ENCODE results near the gene APOBEC2. TPM values are rescaled to one million over a fixed set of nuclear protein-coding genes. Genes with fewer than 3 reads are reported as not detected.

APOBEC2 gene
- total RNA-seq, 1 donor from 2014 or later = not detected

- Mint-ChIP-seq H3K4me1 (peaks cover 28% of the 10 kb centered on the region), H3K9me3 (no peaks in the 10 kb centered on the region), H3K27ac (peak within 1 kb of the TSS; percentile 98), H3K36me3 (no peaks in the 10 kb centered on the region), H3K4me3 (peak within 1 kb of the TSS; percentile 93), H3K27me3 (ENCODE audit: insufficient read depth, low read depth) (no peaks in the 10 kb centered on the region)
- no peak for TF ChIP-seq EZH2phosphoT487 (IDR thresholded peaks at IDR 0.05)
- TF ChIP-seq EZH2 (IDR thresholded peaks at IDR 0.05) = no peak
- no peak for TF ChIP-seq CTCF (IDR thresholded peaks at IDR 0.05)
- Histone ChIP-seq H3K4me2 (peak within 1 kb of the TSS; percentile 92), H3K4me1 (peaks cover 37% of the 10 kb centered on the region), H4K20me1 (ENCODE audit: low read depth) (peaks cover 40% of the 10 kb centered on the region), H3K4me3 (peak within 1 kb of the TSS; percentile 96), H3K27ac (peak within 1 kb of the TSS; percentile 97), H3K9me3 (ENCODE audit: low read depth) (no peaks in the 10 kb centered on the region), H3F3A (ENCODE audit: low read depth) (peaks cover 35% of the 10 kb centered on the region), H3K27me3 (no peaks in the 10 kb centered on the region), H3K79me2 (ENCODE audit: low read depth) (peaks cover 60% of the 10 kb centered on the region), H2AFZ (replicated peaks) (peak within 1 kb of the TSS; percentile 59), H3K36me3 (peaks cover 9% of the 10 kb centered on the region), H3K9ac (peak within 1 kb of the TSS; percentile 92)
- peak; percentile 100 for DNase-seq (ENCODE audit: low spot score)
These were observed 19.8 kb downstream of the APOBEC2 start, which contains the start of gene NFYA for GRCh38 chr6:41072836-41073202. NFYA (plus strand) TSS chr6:41072974; CDS start chr6:41079090, 6,116 bp downstream.

- Histone ChIP-seq H3F3A (ENCODE audit: low read depth) (peaks cover 34% of the 10 kb centered on the region), H3K4me1 (peaks cover 37% of the 10 kb centered on the region), H2AFZ (replicated peaks) (no peak overlapping the region), H3K27me3 (no peaks in the 10 kb centered on the region), H3K4me2 (peak overlapping the region; percentile 92), H3K27ac (peak overlapping the region; percentile 97), H3K9me3 (ENCODE audit: low read depth) (no peaks in the 10 kb centered on the region), H3K79me2 (ENCODE audit: low read depth) (peaks cover 66% of the 10 kb centered on the region), H3K36me3 (peaks cover 9% of the 10 kb centered on the region), H4K20me1 (ENCODE audit: low read depth) (peaks cover 46% of the 10 kb centered on the region), H3K9ac (peak overlapping the region; percentile 92), H3K4me3 (peak overlapping the region; percentile 96)
- TF ChIP-seq CTCF (IDR thresholded peaks at IDR 0.05) = peak; percentile 57
- no peak for TF ChIP-seq EZH2phosphoT487 (IDR thresholded peaks at IDR 0.05)
- Mint-ChIP-seq H3K27ac (peak overlapping the region; percentile 98), H3K4me3 (peak overlapping the region; percentile 92), H3K27me3 (ENCODE audit: insufficient read depth, low read depth) (no peaks in the 10 kb centered on the region), H3K36me3 (no peaks in the 10 kb centered on the region), H3K4me1 (peaks cover 28% of the 10 kb centered on the region), H3K9me3 (no peaks in the 10 kb centered on the region)
- peak; percentile 92 for DNase-seq (ENCODE audit: low spot score)
These were observed 20.4 kb downstream of the APOBEC2 start for GRCh38 chr6:41073203-41073967.

GRCh38 chr6:41073968-41074691 lies 21.1 kb downstream of the APOBEC2 start:
- Histone ChIP-seq H3F3A (ENCODE audit: low read depth) (peaks cover 34% of the 10 kb centered on the region), H3K27me3 (no peaks in the 10 kb centered on the region), H3K36me3 (peaks cover 14% of the 10 kb centered on the region), H4K20me1 (ENCODE audit: low read depth) (peaks cover 54% of the 10 kb centered on the region), H2AFZ (replicated peaks) (no peak overlapping the region), H3K27ac (peak overlapping the region; percentile 97), H3K4me2 (peak overlapping the region; percentile 92), H3K4me1 (peaks cover 37% of the 10 kb centered on the region), H3K4me3 (peak overlapping the region; percentile 96), H3K9ac (peak overlapping the region; percentile 92), H3K79me2 (ENCODE audit: low read depth) (peaks cover 73% of the 10 kb centered on the region), H3K9me3 (ENCODE audit: low read depth) (no peaks in the 10 kb centered on the region)
- Mint-ChIP-seq H3K4me3 (peak overlapping the region; percentile 92), H3K9me3 (no peaks in the 10 kb centered on the region), H3K36me3 (no peaks in the 10 kb centered on the region), H3K27me3 (ENCODE audit: insufficient read depth, low read depth) (no peaks in the 10 kb centered on the region), H3K27ac (peak overlapping the region; percentile 98), H3K4me1 (peaks cover 28% of the 10 kb centered on the region)
- TF ChIP-seq CTCF (IDR thresholded peaks at IDR 0.05) (no peak), EZH2phosphoT487 (IDR thresholded peaks at IDR 0.05) (no peak), EZH2 (IDR thresholded peaks at IDR 0.05) (no peak)
- peak; percentile 22 for DNase-seq (ENCODE audit: low spot score)
